ENCODE results near the gene YWHAQ.
"Not testable (repeated sequence)": the region's sequence is repeated elsewhere in the genome, so short reads cannot be mapped to it uniquely, and the experiment has no call there.

Gene YWHAQ

DNA sequence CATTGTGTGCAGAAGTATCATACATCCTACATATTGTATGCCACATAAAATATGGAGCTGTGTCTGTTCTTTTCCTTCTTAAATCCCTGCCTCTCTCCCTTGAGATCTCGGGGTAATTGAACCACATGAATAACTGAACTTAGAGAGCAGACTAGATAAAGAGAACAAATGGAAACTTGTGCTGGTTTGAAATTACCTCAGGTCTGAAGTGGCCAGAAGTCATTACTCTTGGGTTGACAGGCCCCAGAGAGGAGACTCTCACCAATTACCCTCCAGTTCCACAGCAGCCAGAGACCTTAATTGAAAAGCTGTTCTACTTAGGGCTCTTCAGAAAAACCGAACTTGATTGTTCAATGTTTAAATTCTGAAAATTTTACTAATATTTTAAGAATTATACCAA is 70.2 kb downstream of the YWHAQ start:
- TF ChIP-seq, protein P1, sequence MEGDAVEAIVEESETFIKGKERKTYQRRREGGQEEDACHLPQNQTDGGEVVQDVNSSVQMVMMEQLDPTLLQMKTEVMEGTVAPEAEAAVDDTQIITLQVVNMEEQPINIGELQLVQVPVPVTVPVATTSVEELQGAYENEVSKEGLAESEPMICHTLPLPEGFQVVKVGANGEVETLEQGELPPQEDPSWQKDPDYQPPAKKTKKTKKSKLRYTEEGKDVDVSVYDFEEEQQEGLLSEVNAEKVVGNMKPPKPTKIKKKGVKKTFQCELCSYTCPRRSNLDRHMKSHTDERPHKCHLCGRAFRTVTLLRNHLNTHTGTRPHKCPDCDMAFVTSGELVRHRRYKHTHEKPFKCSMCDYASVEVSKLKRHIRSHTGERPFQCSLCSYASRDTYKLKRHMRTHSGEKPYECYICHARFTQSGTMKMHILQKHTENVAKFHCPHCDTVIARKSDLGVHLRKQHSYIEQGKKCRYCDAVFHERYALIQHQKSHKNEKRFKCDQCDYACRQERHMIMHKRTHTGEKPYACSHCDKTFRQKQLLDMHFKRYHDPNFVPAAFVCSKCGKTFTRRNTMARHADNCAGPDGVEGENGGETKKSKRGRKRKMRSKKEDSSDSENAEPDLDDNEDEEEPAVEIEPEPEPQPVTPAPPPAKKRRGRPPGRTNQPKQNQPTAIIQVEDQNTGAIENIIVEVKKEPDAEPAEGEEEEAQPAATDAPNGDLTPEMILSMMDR (IDR thresholded peaks at IDR 0.05; ENCODE audit: insufficient read depth, missing control alignments) = no peak
- FAIRE-seq = no peak

DNA sequence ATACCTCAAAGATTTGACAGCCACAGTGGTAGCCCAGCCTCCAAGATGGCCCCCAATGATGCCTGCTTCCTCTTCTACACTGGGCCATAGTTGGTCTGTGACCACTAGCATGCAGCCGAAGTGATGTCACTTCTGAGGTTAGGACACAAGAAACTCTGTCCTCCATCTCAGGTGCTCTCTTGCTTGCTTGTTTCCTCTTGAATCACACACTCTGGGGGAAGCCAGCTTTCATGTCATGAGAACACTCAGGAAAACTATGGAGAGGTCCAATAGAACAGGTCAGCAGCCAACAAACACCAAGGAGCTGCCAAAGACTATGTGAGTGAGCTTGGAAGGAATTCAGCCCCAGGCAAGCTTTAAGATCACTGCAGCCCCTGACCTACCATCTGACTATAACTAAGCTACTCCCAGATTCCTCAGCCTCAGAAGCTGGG is 71.8 kb downstream of the YWHAQ start:
- FAIRE-seq = no peak
- TF ChIP-seq, protein P1 (IDR thresholded peaks at IDR 0.05; ENCODE audit: insufficient read depth, missing control alignments) = no peak
- DNase-seq (ENCODE audit: insufficient read length, low spot score) = no peak

More for the DNA sequence above, 70.2 kb downstream of the YWHAQ start:
- no peak for DNase-seq (ENCODE audit: insufficient read length, low spot score)

DNA sequence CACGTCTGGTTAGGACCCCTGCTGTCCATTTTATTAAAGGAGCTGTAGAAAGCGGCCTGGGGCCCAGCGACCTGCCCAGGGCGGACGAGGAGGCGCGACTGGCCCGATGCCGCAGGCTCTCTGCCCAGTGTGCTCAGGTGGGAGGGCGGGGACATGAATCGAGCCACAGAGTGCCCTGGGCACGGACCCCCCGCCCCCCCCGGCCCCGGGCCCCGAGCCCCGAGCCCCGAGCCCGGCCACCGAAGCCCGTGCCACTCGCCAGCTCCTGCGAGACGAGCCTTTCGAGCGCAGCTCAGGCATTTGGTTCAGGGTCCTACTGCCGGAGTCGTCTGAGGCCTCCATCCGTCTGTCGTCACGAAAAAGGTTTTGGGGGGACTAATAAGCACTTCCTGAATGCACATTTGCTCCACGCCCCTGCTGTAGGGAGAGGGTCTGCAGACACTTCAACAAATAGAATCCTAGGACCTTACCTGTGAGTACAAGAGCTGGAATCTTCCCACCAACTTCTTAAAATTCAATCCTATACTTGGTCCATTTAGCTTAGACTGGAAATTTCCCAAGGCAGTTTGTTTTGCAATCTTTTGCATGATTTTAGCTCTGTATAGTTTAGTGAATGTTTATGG is 74.6 kb downstream of the YWHAQ start:
- TF ChIP-seq, protein P1 (IDR thresholded peaks at IDR 0.05; ENCODE audit: insufficient read depth, missing control alignments) = no peak
- FAIRE-seq (no peak), DNase-seq (ENCODE audit: insufficient read length, low spot score) (no peak)

DNA sequence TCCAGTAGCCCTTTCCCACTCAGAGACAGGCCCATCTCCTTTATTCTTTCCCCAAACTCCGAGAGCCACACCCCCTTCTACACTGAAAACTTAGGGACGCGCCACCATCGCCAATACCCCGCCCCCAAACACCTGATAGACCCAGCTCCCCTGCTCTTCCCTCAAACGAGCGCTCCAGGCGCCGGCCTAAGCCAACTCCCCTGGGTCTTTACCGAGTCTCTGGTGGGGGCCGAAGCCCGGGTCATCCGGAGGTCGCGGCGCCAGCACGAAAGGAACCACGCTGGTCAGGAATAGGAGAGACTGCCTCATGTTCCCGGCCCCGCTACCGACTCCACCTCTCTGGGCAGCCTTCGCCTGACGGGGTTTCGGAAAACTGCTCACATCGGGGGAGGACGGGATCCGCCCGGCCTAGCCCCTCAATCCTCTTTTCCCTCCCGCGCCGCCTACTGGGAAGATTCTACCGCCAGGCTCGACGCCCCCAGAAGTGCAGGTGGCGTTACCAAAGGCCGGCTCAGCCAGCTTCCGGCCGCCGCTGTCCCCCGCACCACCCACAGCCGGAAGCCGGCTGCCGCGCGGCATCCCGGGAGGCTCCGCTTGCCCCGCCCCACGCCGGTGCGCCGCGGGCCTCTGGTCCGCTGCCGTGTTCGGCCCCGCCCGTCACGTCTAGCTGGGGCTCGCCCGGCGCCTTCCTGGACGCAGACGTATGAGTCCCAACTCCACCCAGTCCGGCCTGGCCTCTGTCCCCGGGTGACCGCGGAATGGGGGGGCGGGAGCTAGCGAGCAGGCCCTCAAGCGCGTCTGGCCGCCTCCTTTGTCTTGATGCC is 75.3 kb downstream of the YWHAQ start, which contains the start of gene ADAM17:
Gene ADAM17, minus strand, starts transcription at position 534 of the 824 bp plus-strand sequence. Its CDS starts 225 bp downstream, at position 309.
- peak; percentile 41 for DNase-seq (ENCODE audit: insufficient read length, low spot score)
- TF ChIP-seq, protein P1 (IDR thresholded peaks at IDR 0.05; ENCODE audit: insufficient read depth, missing control alignments) = peak; percentile 41
- no peak for FAIRE-seq

DNA sequence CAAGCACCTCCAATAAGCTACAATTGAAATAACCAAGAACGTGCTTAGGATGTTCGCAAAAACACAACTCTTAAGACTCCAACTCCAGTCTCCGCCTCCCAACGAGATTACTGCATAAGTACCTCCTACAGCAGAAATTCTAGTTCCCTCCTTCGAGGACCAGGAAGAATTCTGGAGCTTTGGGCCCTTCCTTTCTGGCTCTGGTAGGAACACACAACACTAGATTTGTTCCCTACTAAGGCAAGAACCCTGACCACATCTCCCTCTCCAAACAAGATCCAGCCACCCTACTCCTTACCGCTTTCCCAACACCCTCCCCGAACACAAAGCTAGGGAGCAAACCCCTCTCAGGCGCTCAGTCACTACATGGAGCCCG is 75.9 kb downstream of the YWHAQ start:
- TF ChIP-seq, protein P1 (IDR thresholded peaks at IDR 0.05; ENCODE audit: insufficient read depth, missing control alignments) = no peak
- DNase-seq (ENCODE audit: insufficient read length, low spot score) = no peak
- no peak for FAIRE-seq

DNA sequence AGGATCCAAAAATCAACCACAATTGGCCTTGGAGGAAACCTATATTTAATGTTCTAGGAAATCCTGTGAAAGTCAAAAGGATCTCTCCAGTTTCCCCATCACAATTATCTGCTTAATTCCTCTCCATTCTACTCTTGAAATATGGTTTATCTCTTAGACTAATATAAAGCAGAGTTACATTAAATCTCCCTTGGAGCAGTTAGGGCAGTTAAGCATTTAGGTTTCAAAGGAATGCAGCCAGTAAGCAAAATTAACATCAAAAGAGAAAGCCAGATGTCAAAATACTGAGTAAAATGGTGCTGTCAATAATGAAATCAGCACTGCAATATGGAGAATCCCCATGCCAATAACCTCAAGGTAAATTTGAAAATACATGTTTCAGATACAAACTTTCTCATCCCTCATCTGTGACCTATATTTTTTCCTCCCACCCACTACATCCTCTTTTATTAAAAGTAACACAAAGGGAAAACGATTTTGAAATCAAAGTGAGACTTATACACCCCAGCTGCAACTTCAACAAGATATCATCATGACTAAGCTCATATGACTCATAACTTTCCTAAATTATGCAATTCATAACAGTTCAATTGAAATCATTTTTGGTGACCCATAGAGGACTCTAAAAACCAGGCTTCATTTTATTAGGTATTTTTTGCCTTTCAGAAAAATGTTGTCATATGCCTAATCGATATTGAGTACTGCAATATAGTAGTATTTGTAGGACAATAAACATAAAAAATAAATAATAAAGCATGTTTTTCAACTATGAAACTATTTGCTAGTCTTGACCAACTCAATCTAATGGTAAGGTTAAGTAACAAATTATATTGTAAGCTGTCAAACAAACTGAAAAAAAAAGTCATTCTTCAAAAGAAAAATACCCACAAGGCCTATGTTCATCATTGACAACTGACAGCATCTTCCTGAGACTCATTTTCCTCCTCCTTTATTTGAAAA is 78.3 kb downstream of the YWHAQ start:
- TF ChIP-seq, protein P1 (IDR thresholded peaks at IDR 0.05; ENCODE audit: insufficient read depth, missing control alignments) = no peak
- FAIRE-seq (no peak), DNase-seq (ENCODE audit: insufficient read length, low spot score) (no peak)

DNA sequence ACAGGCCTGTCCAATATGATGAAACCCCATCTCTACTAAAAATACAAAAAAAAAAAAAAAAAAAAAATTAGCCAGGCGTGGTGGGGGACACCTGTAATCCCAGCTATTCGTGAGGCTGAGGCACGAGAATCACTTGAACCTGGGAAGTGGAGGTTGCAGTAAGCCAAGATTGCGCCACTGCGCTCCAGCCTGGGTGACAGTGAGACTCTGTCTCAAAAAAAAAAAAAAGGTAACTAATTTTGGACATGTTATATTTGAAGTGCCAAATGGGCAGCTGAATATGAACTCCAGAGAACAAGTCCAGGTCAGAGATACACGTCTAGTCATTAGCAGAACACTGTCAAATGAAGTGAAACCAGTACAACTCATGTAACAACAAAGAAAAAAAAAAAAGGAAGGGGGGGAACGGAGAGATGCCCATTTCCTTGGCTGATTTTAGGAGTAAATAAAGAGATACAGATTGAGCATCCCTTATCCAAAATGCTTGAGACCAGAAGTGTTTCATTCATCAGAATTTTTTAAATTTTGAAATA is 79.9 kb downstream of the YWHAQ start:
- not testable (repeated sequence) for DNase-seq (ENCODE audit: insufficient read length, low spot score); FAIRE-seq
